Skeletal muscle cell (primary cell): Measurements from ENCODE around the gene BSCL2.
"Not testable (repeated sequence)": the region's sequence is repeated elsewhere in the genome, so short reads cannot be mapped to it uniquely, and the experiment has no call there.

Source experiments
- DNase-seq: peaks from one replicate; pipeline ENCODE4 v3.0.0-alpha.2; 2010; ENCODE audit warnings: low read depth
- H3K4me3 ChIP-seq: 2 replicates; pipeline ENCODE4 v1.5.1; 2011; ENCODE audit warnings: low read depth, mild to moderate bottlenecking, control low read depth, low read length, moderate library complexity

The BSCL2 gene

DNA sequence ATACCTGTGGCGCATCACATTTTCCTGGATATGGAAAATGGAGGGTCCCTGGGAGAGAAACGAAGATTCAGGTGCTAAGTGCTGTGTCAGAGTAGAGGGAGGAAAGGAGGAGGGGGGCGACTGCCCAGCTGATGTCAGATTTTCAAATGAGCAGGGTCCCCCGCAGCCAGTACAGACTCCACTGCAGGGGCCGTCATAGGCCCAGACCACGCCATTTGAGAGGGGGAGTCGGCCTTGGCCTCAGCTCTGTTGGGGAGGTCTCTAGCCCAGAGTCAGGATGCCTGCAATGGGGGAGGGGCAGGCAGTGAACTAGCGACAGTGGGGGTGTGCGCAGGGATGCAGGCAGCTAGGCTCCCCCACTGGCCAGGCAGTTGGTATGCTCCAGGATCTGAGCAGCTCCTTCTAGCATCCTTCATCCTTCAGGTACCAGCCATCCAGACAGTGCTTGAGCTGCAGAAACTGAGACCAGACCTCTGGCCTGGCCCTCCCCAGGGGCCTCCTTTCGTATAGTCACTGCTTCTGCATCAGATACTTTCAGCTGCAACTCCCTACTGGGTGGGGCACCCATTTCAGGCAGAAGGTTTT lies at the start of gene BSCL2, which contains the start of gene GNG3:
Gene BSCL2 (minus strand): TSS at position 148 of the 585 bp plus-strand sequence. CDS start 229 bp downstream, outside the sequence.
Gene GNG3 (plus strand): TSS at position 400 of the 585 bp plus-strand sequence. CDS start 620 bp downstream, outside the sequence.
- DNase-seq = no peak
- H3K4me3 ChIP-seq = peak within 1 kb of the TSS; percentile 61

DNA sequence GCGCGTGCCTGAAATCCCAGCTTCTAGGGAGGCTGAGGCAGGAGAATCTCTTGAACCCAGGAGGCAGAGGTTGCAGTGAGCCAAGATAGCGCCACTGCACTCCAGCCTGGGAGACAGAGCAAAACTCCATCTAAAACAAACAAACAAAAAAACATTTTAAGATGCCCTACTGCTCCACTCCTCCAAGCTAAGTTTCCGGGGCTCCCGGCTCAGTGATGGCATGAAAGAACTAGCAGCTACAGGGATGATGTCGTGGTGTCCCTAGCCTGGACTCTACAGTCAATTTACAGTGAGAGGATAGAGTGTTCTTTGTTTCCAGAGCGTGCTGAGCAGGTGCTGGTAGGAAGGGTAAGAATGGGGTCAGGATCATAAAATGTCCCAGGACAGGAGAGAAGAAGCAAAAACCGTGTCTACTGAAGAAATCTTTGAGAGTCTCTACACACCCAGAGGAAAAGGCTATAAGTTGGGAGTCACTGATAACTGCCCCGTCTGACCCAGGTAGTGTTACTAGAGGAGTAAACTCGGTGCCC lies 47.9 kb upstream of the BSCL2 start:
- no peak overlapping the region for H3K4me3 ChIP-seq
- DNase-seq = no peak

DNA sequence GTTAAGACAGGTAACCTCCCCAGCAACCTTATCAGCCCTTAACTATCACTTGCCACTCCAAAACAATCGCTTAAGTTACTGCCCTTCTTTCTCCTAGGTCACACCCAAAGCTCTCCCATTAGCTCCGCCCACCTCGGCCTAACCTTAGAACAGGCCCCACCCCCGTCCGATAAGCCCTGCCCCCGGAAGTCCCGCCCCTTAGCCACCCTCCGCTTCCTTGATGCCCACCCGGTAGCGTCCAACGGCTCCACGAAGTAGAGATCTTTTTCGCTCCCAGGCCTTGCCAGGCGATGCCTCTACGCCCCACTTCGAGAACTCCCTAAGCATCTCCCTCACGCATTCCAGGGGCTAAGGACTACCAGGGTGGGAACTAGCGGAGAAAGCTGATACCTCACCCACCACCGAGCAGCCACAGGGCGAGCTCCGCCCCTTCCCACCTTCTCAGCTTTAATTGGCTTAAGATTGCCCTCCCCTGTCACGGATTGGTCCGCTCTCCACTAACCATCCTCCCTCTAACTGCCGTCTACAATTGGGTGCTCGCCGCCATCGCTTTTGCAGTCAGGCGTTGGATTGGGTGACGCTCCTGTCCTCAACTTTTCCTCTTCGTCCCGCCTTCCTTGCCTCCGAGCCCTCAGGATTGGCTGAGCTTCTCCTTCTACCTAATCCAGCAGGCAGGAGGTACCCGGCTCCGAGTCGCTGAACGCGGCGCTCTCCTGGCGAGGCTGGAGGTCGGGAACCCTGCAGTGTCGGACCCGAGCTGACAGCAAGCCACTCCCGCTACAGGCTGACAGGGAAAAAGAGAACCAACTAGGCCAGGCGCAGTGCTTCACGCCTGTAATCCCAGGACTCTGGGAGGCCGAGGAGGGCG lies 46.7 kb upstream of the BSCL2 start, which contains the start of gene ZBTB3:
Gene ZBTB3 (minus strand): TSS at position 425 of the 868 bp plus-strand sequence. CDS start 496 bp downstream, outside the sequence.
- DNase-seq = peak; percentile 97
- peak within 1 kb of the TSS; percentile 67 for H3K4me3 ChIP-seq

DNA sequence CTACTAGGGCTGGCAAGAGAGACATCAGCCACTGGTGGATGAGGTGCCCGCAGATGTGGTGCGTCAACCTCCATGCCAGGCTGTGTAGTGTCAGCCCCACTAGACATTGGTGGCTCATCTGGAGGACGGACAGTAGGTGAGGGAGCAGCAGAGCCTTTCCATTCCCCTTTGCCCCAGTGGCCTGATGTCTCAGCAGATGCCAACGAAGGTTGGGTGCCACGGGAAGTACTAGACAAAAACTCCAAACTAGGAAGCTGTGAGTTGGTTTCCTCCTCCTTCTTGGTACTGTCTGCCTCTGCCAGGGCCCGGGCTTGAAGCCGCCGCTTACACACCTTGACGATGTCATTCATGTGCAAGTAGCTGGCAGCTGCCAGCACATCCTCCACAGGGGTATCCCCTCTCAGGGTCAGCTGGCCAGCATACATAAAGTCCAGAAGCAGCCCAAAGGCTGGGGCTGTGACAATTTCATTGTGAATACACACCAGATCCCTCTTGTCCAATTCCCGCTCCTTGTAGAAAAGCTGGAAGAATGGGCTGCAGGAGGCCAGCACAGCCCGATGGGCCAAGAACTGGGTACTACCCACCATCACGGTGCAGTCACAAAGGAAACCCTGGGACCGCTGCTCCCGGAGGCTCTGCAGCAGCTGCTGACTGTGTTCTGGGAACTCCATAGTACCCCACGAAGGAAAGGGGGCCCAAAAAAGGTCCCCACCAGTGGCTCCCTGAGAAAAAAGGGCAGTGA lies 45.9 kb upstream of the BSCL2 start:
- H3K4me3 ChIP-seq = peak overlapping the region; percentile 67
- DNase-seq = no peak

DNA sequence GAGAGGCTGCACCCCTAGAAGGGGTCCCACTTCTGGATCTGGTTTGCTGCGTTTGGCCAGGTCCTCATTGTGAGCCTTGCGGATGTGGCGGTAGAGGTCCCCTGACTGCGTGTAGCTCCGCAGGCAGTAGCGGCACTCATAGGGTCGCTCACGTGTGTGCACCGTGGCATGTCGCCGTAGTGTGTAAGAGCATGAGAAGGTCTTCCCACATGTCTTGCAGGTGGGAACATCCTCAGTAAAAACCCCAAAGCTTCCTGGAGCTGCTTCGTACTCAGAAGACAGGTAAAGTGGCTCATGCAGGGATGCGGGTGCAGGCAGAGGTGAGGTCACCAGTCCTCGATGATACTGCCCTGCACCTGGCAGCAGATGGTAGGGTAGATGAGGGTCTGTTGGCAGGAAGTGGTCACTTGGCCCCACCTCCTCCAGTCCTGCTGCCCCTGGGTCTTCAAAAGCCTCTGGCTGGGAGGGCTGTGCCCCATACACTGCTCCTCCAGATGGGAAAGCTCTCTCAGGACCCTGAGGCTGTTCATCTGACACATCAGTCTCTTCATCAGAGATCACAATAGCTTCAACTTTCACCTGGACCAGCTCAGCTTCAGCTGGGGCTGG lies 45.1 kb upstream of the BSCL2 start:
- H3K4me3 ChIP-seq = no peak overlapping the region

DNA sequence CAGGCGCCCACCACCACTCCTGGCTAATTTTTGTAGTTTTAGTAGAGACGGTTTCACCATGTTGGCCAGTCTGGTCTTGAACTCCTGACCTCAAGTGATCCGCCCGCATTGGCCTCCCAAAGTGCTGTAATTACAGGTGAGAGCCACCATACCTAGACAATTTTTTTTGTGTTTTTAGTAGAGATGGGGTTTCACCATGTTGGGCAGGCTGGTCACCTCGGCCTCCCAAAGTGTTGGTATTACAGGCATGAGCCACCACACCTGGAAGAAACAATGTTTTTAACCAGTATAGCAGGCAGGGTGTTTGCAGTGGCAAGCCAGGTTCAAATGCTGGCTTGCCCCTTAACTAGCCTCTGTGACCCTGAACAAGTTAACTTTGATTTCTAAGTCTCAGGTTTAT lies 42.7 kb upstream of the BSCL2 start:
- DNase-seq = not testable (repeated sequence)

More for the DNA sequence above, 45.1 kb upstream of the BSCL2 start:
- no peak for DNase-seq

DNA sequence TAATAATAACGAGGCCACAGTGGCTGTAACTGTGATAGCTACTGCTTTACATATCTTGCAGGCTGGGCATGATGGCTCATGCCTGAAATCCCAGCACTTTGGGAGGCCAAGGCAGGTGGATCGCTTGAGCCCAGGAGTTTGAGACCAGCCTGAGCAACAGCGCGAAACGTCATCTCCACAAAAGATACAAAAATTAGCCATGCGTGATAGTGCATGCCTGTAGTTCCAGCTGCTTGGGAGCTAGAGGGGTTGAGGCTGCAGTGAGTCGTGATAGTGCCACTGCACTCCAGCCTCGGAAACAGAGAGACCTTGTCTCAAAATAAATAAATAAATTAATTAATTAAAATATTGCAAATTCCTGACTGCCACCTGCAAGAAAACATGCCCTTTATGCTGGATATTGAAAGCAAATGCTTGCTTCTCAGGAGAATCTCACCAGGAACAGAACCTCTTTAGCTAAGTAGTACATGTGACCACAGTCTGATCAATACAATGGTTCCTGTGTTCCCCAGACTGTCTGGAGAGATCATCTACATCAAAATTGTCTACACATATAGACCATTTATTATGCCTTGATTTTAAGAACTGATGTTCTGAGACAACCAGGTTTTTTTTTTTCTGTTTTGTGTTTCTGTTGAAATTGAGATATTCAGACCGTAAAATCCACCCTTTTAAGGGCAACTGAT lies 40.4 kb upstream of the BSCL2 start:
- no peak for DNase-seq
- H3K4me3 ChIP-seq = no peak overlapping the region

More for the DNA sequence above, 42.7 kb upstream of the BSCL2 start:
- not testable (repeated sequence) for H3K4me3 ChIP-seq

DNA sequence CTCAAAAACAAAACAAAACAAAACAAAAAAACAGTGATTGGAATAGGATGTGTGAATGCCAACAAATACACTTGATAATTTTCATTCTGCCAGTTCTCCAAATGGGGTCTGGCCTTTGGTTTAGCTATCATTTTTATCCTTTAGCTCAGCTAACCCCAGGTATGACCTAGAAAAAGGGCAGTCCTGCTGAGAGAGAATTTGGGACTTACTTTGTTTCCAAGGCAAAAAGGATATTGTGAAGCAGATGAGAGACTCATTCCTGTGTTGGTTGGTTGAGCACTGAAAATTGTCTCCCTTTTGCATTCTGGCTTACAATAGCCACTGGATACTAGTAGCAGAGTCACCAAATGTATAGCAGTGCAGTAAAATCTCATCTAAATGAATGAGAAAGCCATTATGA lies 30.0 kb upstream of the BSCL2 start:
- DNase-seq = no peak
- no peak overlapping the region for H3K4me3 ChIP-seq

DNA sequence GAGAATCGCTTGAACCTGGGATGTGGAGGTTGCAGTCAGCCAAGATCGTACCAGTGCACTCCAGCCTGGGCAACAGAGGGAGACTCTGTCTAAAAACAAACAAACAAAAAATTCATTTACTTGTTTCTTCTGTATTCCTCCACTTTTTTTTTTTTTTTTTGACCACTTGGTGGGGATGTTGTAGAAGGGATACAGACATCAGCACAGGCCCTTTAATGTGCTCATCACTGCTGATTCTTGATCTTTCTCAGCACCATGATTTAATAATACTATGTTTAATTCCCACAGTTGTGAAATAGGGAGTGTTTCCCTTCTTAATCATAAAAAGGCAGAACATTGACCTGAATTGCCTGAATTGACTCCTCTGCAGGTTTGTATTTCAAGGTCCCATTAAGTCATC lies 25.6 kb upstream of the BSCL2 start:
- H3K4me3 ChIP-seq = no peak overlapping the region
- DNase-seq = no peak

DNA sequence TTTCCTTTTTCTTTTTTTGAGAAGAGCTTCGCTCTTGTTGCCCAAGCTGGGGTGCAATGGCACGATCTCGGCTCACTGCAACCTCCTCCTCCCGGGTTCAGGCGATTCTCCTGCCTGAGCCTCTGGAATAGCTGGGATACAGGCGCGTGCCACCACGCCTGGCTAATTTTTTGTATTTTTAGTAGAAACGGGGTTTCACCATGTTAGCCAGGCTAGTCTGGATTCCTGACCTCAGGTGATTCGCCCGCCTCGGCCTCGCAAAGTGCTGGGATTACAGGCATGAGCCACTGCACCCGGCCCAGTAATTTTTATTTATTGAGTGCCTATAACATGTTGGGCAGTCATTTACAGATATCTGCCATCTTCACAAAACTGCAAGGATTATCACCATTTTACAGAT lies 22.9 kb upstream of the BSCL2 start:
- not testable (repeated sequence) for DNase-seq
- H3K4me3 ChIP-seq = peak overlapping the region; percentile 99

DNA sequence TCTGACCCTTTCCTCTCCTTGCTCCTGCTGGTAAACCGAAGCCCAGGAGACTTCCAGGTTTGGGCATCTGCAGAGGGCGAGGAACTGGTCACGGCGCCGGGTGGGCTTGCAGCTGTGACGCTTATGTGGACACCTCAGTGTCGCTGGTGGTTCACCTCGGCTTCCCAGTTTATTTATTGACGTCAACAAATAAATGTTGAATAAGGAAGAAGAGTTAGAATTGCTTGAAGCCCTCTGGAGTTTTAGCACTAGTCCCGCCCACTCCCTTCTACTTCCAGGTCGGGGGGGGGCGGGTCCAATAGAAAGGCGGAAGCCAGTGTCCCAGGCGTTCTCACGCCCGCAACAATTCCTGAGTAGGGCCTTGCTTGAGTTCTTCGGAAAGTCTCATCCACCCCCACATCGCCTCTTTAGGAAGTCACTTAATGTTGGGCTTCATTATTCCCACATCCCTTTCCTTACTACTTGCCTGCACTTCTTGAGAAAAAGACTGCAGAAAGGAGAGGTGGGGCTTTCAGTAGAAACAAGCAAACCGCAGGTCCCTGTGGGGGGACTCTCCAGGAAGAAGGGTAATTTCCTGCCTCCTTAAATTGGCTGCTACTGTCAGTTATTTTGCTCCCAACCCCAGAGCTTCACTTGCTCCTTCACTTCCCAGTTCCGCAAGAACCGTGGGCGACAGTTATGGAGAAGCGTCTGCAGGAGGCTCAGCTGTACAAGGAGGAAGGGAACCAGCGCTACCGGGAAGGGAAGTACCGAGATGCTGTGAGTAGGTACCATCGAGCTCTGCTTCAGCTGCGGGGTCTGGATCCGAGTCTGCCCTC lies 21.2 kb upstream of the BSCL2 start, which contains the start of gene TTC9C:
Gene TTC9C (plus strand): TSS at position 316 of the 818 bp plus-strand sequence. CDS start 363 bp downstream, at position 679.
- H3K4me3 ChIP-seq = peak within 1 kb of the TSS; percentile 99
- peak; percentile 60 for DNase-seq

DNA sequence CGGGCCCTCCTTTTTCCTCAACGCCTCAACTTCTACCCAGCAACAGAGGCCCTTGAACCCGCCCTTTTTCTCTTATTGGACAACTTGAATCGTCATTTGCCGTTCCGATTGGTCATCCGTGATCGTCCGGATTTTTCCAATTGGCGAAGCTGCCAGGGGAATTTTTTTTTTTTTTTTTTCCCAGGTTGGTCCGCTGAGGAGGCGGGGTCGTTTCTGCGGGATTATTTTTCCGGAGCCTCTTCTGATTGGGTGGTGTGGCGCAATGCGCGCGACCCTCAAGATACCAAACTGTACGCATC lies 20.6 kb upstream of the BSCL2 start:
- peak; percentile 90 for DNase-seq

DNA sequence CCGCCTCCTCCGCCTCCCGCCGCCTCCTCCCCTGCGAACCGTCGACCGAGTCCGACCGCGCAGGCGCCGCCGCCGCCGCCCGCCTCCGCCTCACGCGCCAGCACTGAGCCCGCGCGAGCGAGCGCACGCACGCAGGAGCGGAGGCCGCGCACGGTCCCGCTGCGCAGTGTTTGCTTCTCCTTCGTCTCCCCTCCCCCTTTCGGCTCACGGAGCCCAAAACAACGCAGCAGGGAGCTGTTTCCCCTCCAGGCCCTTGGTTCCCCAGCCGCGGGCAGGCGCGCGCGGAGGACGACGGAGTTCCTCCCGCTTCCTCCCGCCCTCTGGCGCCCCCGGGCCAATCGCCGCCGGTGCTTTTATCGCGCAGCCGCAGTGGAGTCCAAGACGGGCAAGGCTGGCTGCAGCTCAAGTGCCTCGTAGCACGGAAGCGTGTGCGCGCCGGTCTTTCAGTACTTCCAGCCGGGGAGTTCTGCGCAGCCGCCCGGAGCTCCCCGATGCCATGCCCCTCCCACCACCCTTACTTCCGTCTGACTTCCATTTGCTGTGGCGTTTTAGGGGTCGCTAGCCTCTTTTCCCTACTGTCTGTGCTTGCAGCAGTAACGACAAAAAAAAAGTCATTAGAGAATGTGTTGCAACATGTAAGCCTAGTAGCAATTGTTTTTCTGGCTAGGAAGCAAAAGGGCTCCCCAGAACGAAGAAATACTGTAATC lies 20.1 kb upstream of the BSCL2 start, which contains the start of gene HNRNPUL2:
Gene HNRNPUL2 (minus strand): TSS at position 293 of the 707 bp plus-strand sequence. CDS start 301 bp downstream, outside the sequence.
- DNase-seq = peak; percentile 97
- H3K4me3 ChIP-seq = peak within 1 kb of the TSS; percentile 99

More for the DNA sequence above, 20.6 kb upstream of the BSCL2 start:
- H3K4me3 ChIP-seq = peak overlapping the region; percentile 99

DNA sequence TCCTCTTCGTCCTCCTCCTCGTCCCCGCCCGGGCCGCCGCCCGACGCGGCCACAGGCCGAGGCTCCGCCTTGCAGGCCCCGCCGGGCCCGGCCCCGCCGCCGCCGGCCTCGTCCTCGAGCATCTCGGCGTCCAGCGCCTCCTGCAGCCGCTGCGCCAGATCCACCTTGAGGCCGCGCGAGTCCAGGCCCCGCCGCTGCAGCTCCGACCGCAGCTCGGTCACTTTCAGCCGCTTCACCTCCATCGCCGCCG lies 19.6 kb upstream of the BSCL2 start:
- peak overlapping the region; percentile 99 for H3K4me3 ChIP-seq
- DNase-seq = no peak

DNA sequence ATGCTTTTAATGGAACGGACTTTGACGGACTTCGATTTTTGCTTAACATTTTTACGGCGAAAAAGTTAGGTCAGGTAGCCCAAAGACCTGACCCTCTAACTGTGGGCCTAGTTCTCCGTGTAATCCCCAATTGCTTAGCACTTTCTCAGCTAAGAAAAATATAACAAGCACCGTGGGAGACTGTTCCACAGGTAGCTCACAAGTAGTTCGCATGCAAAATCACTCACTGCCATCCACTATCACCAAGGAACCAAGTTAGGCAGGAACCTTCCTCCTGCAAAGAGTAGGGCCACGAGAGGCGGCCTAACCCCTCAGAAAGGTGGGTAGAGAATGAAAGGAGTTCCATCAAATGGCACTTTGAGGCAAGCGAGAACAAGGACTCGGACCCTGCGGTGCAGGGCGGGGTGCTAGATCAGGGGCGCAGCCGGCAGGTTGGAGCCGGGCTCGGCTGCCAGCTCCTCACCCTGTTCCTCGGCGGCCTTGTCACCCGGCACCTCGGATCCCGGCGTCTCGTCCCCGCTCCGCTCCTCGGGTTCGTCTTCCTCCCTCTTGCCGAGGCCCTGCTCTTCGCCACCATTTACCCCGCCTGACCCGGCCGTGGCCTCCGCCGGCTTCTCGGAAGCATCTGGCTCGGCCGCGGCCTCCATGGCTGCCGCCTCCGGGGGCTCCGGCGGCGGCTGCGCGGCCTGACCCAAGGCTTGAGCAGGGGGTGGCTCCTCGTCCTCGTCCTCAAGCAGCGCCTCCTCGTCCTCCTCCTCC lies 19.1 kb upstream of the BSCL2 start:
- H3K4me3 ChIP-seq = peak overlapping the region; percentile 99
- DNase-seq = no peak

DNA sequence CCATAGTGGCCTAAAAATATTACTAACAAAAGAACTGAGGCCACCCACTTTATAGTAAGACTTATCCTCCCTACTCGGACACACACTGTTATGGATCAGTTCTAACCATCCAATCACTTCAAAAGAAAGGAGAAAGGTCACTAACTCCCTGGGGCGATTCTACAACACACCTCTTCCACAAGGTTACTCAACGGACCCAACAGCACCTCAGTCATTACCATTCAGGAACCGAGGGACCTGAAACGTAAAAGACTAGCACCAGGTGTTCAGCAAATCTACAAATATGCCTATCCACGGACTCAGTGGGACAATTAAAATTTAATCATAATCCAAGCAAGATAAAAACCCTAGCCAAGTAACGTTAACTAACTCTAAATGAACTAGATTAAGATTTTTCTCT lies 18.4 kb upstream of the BSCL2 start:
- peak overlapping the region; percentile 99 for H3K4me3 ChIP-seq
- no peak for DNase-seq

DNA sequence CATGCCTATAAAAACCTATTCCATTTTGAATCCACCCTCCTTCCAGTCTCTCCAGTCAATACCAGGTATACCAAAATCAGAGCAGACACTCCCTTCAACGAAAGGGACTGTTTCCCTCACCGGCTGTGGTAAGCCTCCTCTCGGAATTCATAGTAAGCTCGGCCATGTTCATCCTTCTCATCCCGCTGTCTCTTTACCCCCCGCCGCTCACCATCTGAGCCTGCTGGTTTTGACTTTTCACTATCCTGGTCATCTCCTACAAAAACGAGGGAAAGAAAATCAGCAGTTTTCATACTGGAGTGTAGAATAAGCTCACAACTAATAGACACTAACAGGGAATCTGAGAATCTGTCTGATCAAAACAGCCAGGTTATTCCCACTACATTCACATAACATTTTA lies 16.9 kb upstream of the BSCL2 start:
- peak overlapping the region; percentile 99 for H3K4me3 ChIP-seq
- DNase-seq = no peak
